ENCODE data around the gene CRTAP. TPM values are rescaled to one million over a fixed set of nuclear protein-coding genes. Genes with fewer than 3 reads are reported as not detected.

The CRTAP gene
- total and polyA plus RNA-seq, 10 donors: 37.9 to 156 (median 96.5) TPM

DNA sequence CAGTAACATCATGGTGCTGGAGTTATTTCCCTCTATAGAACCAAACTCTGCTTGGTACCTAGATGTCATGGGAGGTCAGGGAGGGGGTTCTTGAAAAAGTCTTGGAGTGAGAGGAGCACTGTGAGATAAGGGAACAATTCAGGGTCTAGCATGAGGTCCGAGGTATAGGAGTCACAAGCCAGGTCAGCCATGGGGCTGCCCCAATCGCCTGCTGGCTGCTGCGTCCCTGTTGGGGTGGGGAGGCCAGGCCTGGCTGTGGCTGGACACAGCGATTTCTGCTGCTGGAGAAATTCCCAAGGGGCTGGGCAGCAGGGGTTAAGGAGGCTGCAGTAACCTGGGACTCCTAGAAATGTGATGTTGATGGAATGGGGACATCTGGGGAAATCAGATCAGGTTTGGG, 59.9 kb downstream of the CRTAP start:
- Histone ChIP-seq H3K27me3 (replicated peaks in 1 of 7) (no peaks in the 10 kb centered on the region), H3K27ac (no peak overlapping the region), H3K9me3 (peaks cover 0 to 6% (median 3%) of the 10 kb centered on the region in 8 donors), H3K4me1 (peaks cover 0 to 2% (median 0%) of the 10 kb centered on the region in 6 donors), H3K4me3 (no peak overlapping the region), H3K36me3 (no peaks in the 10 kb centered on the region)
- intact Hi-C loops (cut with DNase I; ENCODE audit: low total_unique reads): no loop called here
- 75 to 92% (median 88%) methylated on average over 4 of the region's 4 CpGs for WGBS, 5 donors
- no peak for DNase-seq
- TF ChIP-seq POLR2AphosphoS5 (IDR thresholded peaks at IDR 0.05) (no peak), POLR2A (IDR thresholded peaks at IDR 0.05) (no peak)
- TF ChIP-seq, protein P1, sequence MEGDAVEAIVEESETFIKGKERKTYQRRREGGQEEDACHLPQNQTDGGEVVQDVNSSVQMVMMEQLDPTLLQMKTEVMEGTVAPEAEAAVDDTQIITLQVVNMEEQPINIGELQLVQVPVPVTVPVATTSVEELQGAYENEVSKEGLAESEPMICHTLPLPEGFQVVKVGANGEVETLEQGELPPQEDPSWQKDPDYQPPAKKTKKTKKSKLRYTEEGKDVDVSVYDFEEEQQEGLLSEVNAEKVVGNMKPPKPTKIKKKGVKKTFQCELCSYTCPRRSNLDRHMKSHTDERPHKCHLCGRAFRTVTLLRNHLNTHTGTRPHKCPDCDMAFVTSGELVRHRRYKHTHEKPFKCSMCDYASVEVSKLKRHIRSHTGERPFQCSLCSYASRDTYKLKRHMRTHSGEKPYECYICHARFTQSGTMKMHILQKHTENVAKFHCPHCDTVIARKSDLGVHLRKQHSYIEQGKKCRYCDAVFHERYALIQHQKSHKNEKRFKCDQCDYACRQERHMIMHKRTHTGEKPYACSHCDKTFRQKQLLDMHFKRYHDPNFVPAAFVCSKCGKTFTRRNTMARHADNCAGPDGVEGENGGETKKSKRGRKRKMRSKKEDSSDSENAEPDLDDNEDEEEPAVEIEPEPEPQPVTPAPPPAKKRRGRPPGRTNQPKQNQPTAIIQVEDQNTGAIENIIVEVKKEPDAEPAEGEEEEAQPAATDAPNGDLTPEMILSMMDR (IDR thresholded peaks at IDR 0.05 in 8 of 11, conservative IDR thresholded peaks at IDR 0.05 in 3 of 11): no peak

DNA sequence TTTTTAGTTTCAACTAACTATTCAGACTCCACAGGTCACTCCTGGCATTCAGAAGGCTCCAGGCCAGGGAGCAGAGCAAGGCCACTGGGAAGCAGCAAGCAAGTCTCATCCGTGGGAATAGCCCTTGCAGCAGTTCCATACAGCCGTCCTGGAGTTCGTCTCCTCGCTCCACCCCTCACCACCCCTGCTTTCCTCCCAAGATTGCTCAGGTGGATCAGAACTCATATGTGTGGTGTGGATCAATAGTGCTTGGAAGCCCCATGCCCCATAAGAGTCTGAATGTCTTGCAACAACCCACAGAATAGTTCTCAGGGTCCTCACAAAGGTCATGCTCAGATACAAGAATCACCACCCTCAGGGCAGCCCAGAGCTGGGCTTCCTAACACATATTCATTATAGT, 60.3 kb downstream of the CRTAP start:
- DNase-seq: no peak
- intact Hi-C loops (cut with DNase I; ENCODE audit: low total_unique reads): no loop called here
- Histone ChIP-seq H3K27ac (no peak overlapping the region), H3K36me3 (no peaks in the 10 kb centered on the region), H3K27me3 (replicated peaks in 1 of 7) (no peaks in the 10 kb centered on the region), H3K9me3 (peaks cover 0 to 10% (median 7%) of the 10 kb centered on the region in 8 donors), H3K4me3 (no peak overlapping the region), H3K4me1 (peaks cover 0 to 2% (median 0%) of the 10 kb centered on the region in 6 donors)
- 72 to 92% (median 88%) methylated on average over 4 of the region's 4 CpGs for WGBS, 5 donors
- TF ChIP-seq POLR2AphosphoS5 (IDR thresholded peaks at IDR 0.05) (no peak), POLR2A (IDR thresholded peaks at IDR 0.05) (no peak)
- TF ChIP-seq, protein P1 (IDR thresholded peaks at IDR 0.05 in 8 of 11, conservative IDR thresholded peaks at IDR 0.05 in 3 of 11): no peak

DNA sequence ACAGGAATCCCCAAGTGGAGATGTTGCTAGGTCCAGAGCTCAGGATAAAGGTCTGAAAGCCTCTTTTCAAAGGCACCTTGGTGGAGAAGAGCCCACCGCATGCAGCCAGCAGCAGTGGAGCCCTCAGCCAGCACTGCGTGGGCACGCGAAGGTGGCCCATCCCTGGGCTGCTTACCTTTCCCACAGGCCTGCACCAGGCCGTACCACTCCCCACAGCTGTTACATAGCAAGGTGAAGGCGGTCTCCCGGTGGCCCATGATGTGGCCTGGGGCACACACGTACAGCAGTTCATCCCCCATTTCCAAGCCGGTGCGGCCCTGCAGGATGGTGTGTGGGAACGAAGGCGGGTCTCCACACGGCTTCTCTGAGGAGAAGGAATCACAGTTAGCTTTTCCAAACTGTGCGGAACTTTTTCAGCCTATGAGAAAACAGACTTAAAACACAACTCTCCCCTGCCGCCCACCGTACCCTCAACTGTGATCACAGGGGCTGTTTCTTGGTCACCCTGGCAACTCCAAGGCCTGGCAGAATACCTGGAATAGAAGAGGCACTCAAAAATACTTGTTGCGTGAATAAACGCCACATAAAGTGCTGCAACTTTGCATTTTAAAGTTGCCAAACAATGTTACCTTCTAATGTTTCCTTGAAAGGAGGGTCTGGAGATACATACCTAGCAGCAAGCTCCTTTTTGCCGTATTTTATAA, 61.0 kb downstream of the CRTAP start:
- DNase-seq: no peak
- Histone ChIP-seq H3K27ac (no peak overlapping the region), H3K4me1 (peaks cover 0 to 2% (median 0%) of the 10 kb centered on the region in 6 donors), H3K9me3 (peaks cover 0 to 16% (median 12%) of the 10 kb centered on the region in 8 donors), H3K27me3 (replicated peaks in 1 of 7) (no peaks in the 10 kb centered on the region), H3K4me3 (no peak overlapping the region), H3K36me3 (no peaks in the 10 kb centered on the region)
- intact Hi-C loops (cut with DNase I; ENCODE audit: low total_unique reads): no loop called here
- WGBS, 5 donors: 93 to 97% (median 96%) methylated on average over 14 to 19 of the region's 19 CpGs
- TF ChIP-seq POLR2A (IDR thresholded peaks at IDR 0.05): no peak
- TF ChIP-seq, protein P1 (IDR thresholded peaks at IDR 0.05 in 8 of 11, conservative IDR thresholded peaks at IDR 0.05 in 3 of 11): no peak
- no peak for TF ChIP-seq POLR2AphosphoS5 (IDR thresholded peaks at IDR 0.05)

DNA sequence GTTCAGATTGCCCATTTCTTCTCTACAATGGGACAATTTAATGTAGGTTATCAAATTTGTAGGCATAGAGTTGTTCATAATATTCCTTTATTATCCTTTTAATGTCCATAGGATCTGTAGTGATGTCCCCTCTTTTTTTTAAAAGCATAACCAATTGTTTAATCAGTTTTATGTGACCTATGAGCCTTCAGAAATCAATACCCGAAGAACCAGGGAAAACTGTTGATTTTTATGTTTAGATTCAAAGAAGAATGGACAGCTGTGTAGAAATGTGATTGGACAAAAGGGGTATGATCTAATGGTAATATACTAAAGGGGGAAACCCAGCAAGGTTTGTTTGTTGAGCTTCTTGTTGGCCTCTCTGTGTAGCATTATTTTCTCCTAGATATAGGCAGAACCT, 65.3 kb downstream of the CRTAP start:
- intact Hi-C loops (cut with DNase I; ENCODE audit: low total_unique reads): no loop called here
- H3K4me3 ChIP-seq: no peak overlapping the region
- no peak for DNase-seq
- H3K36me3 ChIP-seq: no peaks in the 10 kb centered on the region
- H3K27me3 ChIP-seq (replicated peaks in 1 of 7): no peaks in the 10 kb centered on the region
- peaks cover 0 to 31% (median 17%) of the 10 kb centered on the region in 8 donors for H3K9me3 ChIP-seq
- no peak overlapping the region for H3K27ac ChIP-seq
- WGBS, 5 donors: 80 to 95% (median 89%) methylated on average over 1 of the region's 1 CpG
- TF ChIP-seq POLR2AphosphoS5 (IDR thresholded peaks at IDR 0.05) (no peak), POLR2A (IDR thresholded peaks at IDR 0.05) (no peak)
- TF ChIP-seq, protein P1 (IDR thresholded peaks at IDR 0.05 in 8 of 11, conservative IDR thresholded peaks at IDR 0.05 in 3 of 11): no peak
- H3K4me1 ChIP-seq: no peaks in the 10 kb centered on the region
